ENCODE data around the gene SLC27A4. TPM values are rescaled to one million over a fixed set of nuclear protein-coding genes. Genes with fewer than 3 reads are reported as not detected.

Gene SLC27A4
- total and polyA plus RNA-seq, 2 of the 13 experiments (the other 11 are each of a cell fraction or from before 2014, with no cell fraction given): 10.6 to 18.8 TPM

- peaks cover 8 to 32% of the 10 kb centered on the region in 2 experiments; a peak in 4 of 5 replicates for H3K36me3 ChIP-seq (replicated peaks in 1 of 2; ENCODE audit: control insufficient read depth in 1 of 2, insufficient read depth in 2 of 2, low read length in 2 of 2)
- no peak for DNase-seq (ENCODE audit: low spot score)
- no peaks in the 10 kb centered on the region for H3K9me3 ChIP-seq (ENCODE audit: low read length)
- CTCF ChIA-PET (ENCODE audit: low intra/inter-chr PET ratio, low total read pairs): no interaction called here
- H3K27ac ChIP-seq (ENCODE audit: extremely low read length, insufficient read depth, low read length): no peak overlapping the region
- FAIRE-seq: no peak
- peaks cover 15% of the 10 kb centered on the region for H3K4me1 ChIP-seq (ENCODE audit: insufficient read depth, low read length)
- H3K79me2 ChIP-seq (ENCODE audit: insufficient read depth, low read length): peaks cover 41% of the 10 kb centered on the region
- BruUV-seq (replicated peaks): no TSS peak
- no peak overlapping the region for H2AFZ ChIP-seq (ENCODE audit: low read length)
- POLR2A ChIA-PET: no interaction called here
- H4K20me1 ChIP-seq (ENCODE audit: insufficient read depth, low read length): no peaks in the 10 kb centered on the region
- H3K27me3 ChIP-seq (ENCODE audit: control insufficient read depth in 1 of 2, insufficient read depth in 2 of 2, low read length in 2 of 2): peaks cover 0 to 3% of the 10 kb centered on the region in 2 experiments; a peak in 1 of 5 replicates
- 93% methylated on average over 5 of the region's 5 CpGs for WGBS (ENCODE audit: low lambda C conversion rate)
- H3K4me3 ChIP-seq (replicated peaks in 1 of 3; ENCODE audit: insufficient read depth in 1 of 3, low read depth in 2 of 3, low read length in 3 of 3): no peak overlapping the region
- in situ Hi-C loops (cut with HindIII; ENCODE audit: extremely low pct_ligation_motif_present, low pct_unique_long_range_greater_than_20kb): no loop called here
- intact Hi-C loops (cut with micrococcal nuclease; ENCODE audit: unreplicated experiment): no loop called here
- H3K9ac ChIP-seq (ENCODE audit: insufficient read depth, low read depth, low read length): no peak overlapping the region
- no peak overlapping the region for H3K4me2 ChIP-seq (ENCODE audit: low read depth, low read length)
- TF ChIP-seq MAFF (IDR thresholded peaks at IDR 0.05; ENCODE audit: low read depth, low read length) (peak; percentile 50; the same call in 1 of the 2 replicates), MAFK (conservative IDR thresholded peaks at IDR 0.05 in 1 of 2, IDR thresholded peaks at IDR 0.05 in 1 of 2; ENCODE audit: low read length in 2 of 2) (peak; percentile 55 to 74), FOSL1 (CRISPR knock-in tag; IDR thresholded peaks at IDR 0.05; ENCODE audit: borderline replicate concordance) (no peak)
- no peak for ATAC-seq
Observed at GRCh38 chr9:128375865-128376264, 35.5 kb downstream of the SLC27A4 start.

GRCh38 chr9:128382261-128382660, 41.9 kb downstream of the SLC27A4 start:
- DNase-seq (ENCODE audit: low spot score) (no peak), ATAC-seq (no peak), FAIRE-seq (no peak)
- BruUV-seq (replicated peaks): no TSS peak
- Histone ChIP-seq H3K9ac (ENCODE audit: insufficient read depth, low read depth, low read length) (no peak overlapping the region), H3K79me2 (ENCODE audit: insufficient read depth, low read length) (no peaks in the 10 kb centered on the region), H3K4me3 (replicated peaks in 1 of 3; ENCODE audit: insufficient read depth in 1 of 3, low read depth in 2 of 3, low read length in 3 of 3) (no peak overlapping the region), H3K9me3 (ENCODE audit: low read length) (no peaks in the 10 kb centered on the region), H3K4me1 (ENCODE audit: insufficient read depth, low read length) (no peaks in the 10 kb centered on the region), H3K27me3 (ENCODE audit: control insufficient read depth in 1 of 2, insufficient read depth in 2 of 2, low read length in 2 of 2) (no peaks in the 10 kb centered on the region), H2AFZ (ENCODE audit: low read length) (no peak overlapping the region), H3K36me3 (replicated peaks in 1 of 2; ENCODE audit: control insufficient read depth in 1 of 2, insufficient read depth in 2 of 2, low read length in 2 of 2) (peaks cover 19 to 53% of the 10 kb centered on the region in 2 experiments; a peak in 4 of 5 replicates), H4K20me1 (ENCODE audit: insufficient read depth, low read length) (no peaks in the 10 kb centered on the region; the same call in 1 of the 2 replicates), H3K4me2 (ENCODE audit: low read depth, low read length) (no peak overlapping the region), H3K27ac (ENCODE audit: extremely low read length, insufficient read depth, low read length) (no peak overlapping the region)
- intact Hi-C loops (cut with micrococcal nuclease; ENCODE audit: unreplicated experiment): no loop called here
- in situ Hi-C loops (cut with HindIII; ENCODE audit: extremely low pct_ligation_motif_present, low pct_unique_long_range_greater_than_20kb): no loop called here
- POLR2A ChIA-PET: interaction anchor here (1.5 kb wide), 1 partner anchor 10 kb away, joined by 3 read pairs; no protein-coding TSS in a partner anchor
- 95% methylated on average over 6 of the region's 6 CpGs for WGBS (ENCODE audit: low lambda C conversion rate)
- TF ChIP-seq FIP1L1 (IDR thresholded peaks at IDR 0.05; ENCODE audit: borderline replicate concordance, insufficient read depth, low read depth, low read length) (no peak), ZXDC (CRISPR knock-in tag; IDR thresholded peaks at IDR 0.05) (no peak), HMGA1 (CRISPR knock-in tag; conservative IDR thresholded peaks at IDR 0.05) (no peak), ZNF782 (CRISPR knock-in tag; IDR thresholded peaks at IDR 0.05; ENCODE audit: borderline replicate concordance) (no peak), KDM2A (CRISPR knock-in tag; IDR thresholded peaks at IDR 0.05; ENCODE audit: borderline replicate concordance, low read depth) (no peak), ZNF616 (CRISPR knock-in tag; IDR thresholded peaks at IDR 0.05; ENCODE audit: low read depth) (no peak)
- CTCF ChIA-PET (ENCODE audit: low intra/inter-chr PET ratio, low total read pairs): no interaction called here
